Mesodermal cell (in vitro differentiated cells): Measurements from ENCODE around the gene RSRC1.
A peak's percentile ranks its signal among the peaks of the same experiment; 100 is the strongest.

Experiments used
- H3K27ac ChIP-seq: 2 replicates; pipeline ENCODE4 v1.7.0; 2013; ENCODE audit warnings: mild to moderate bottlenecking, low read depth, low read length, moderate library complexity; ENCODE audit not compliant: severe bottlenecking
- H3K36me3 ChIP-seq: 2 replicates; pipeline ENCODE4 v1.7.1; 2013; ENCODE audit warnings: mild to moderate bottlenecking, low read length, moderate library complexity; ENCODE audit not compliant: control insufficient read depth, insufficient read depth
- H3K4me1 ChIP-seq: one replicate; pipeline ENCODE4 v1.7.1; 2013; ENCODE audit warnings: mild to moderate bottlenecking, low read length; ENCODE audit not compliant: insufficient read depth, control insufficient read depth, poor library complexity, severe bottlenecking
- H3K4me3 ChIP-seq: 2 replicates; pipeline ENCODE4 v1.7.0; 2013; ENCODE audit warnings: low read length, control low read depth, mild to moderate bottlenecking; ENCODE audit not compliant: insufficient read depth, poor library complexity, severe bottlenecking; ENCODE audit errors: extremely low read depth
- H3K9me3 ChIP-seq: 2 replicates; pipeline ENCODE4 v1.7.1; 2013; ENCODE audit warnings: mild to moderate bottlenecking, low read length, moderate library complexity; ENCODE audit not compliant: control insufficient read depth
- WGBS, 2 experiments: methylation state at CpG; one replicate each; pipeline ENCODE4 v1.1.5; 2013; ENCODE audit warnings: missing lambda C conversion rate in 2 of 2; ENCODE audit not compliant: insufficient coverage in 2 of 2; 5-methylcytosine and 5-hydroxymethylcytosine counted together

RSRC1 gene

DNA sequence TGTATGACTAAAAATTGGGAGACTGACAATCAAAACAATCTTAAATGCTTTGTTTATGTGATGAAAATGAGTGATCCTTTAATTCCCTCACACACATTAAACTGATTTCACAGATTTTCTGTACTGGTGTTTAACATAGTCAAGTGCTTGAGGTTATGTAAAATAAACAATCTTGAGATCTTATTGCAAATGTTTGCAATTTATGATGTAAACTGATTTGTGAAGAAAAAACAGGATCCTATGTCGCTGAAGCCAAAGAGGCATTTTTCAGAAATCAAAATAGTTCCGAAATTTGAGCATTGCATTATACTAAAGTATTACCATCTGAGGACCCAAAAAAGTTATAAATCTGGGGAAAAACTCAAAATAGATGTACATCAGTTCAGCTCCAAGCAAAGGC is 16.4 kb upstream of the RSRC1 start:
- WGBS, 2 experiments = 80% methylated on average over 1 of the region's 2 CpGs; no CpG with 5 or more reads in 1 of the 2 experiments
- Histone ChIP-seq H3K36me3 (no peaks in the 10 kb centered on the region), H3K4me3 (no peak overlapping the region), H3K4me1 (no peaks in the 10 kb centered on the region), H3K9me3 (no peaks in the 10 kb centered on the region), H3K27ac (no peak overlapping the region)

DNA sequence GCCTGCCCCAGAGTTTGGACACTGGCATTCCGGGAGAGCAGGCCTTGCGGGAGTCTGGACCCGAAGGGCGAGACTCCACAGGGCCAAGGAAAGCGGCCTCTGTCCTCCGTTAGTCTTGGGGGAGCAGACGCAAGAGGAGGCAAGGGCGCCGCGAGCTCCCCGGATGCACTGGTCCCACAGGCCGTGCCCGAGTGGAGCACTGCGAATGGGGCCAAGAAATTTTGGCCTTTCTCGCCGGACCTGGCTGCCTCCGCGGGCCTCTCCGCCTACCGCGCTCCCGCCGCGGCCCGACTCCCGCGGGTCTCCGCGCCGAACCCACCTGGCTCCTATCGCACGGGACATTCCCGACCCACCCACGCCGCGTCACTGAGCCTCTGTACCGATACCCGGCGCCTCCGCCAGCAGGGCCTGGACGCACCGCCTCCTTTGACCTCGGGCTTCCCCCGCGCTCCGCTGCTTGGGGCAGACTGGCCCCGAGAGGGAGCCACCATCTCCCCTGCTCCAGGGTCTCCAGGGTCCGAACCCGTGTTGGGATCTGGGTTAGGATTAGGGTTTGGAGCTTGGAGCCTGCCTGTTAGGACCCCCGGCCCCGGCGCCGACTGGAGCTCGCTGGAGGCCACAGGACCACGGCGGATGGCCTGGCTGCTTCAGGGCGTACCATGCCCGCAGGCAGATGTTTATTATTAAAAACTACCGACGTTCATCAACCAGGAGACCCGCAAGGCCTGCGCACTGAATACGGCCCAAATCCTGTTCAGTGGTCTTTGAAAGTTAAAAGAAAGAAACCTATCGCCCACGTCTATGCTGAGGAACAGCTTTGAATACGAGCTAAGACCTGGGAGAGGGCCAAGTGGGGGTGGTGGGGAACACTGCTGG is 15.4 kb upstream of the RSRC1 start:
- Histone ChIP-seq H3K36me3 (no peaks in the 10 kb centered on the region), H3K9me3 (no peaks in the 10 kb centered on the region), H3K27ac (no peak overlapping the region), H3K4me1 (no peaks in the 10 kb centered on the region), H3K4me3 (peak overlapping the region; percentile 27)
- WGBS, 2 experiments = 4 to 5% methylated on average over 43 to 48 of the region's 66 CpGs

DNA sequence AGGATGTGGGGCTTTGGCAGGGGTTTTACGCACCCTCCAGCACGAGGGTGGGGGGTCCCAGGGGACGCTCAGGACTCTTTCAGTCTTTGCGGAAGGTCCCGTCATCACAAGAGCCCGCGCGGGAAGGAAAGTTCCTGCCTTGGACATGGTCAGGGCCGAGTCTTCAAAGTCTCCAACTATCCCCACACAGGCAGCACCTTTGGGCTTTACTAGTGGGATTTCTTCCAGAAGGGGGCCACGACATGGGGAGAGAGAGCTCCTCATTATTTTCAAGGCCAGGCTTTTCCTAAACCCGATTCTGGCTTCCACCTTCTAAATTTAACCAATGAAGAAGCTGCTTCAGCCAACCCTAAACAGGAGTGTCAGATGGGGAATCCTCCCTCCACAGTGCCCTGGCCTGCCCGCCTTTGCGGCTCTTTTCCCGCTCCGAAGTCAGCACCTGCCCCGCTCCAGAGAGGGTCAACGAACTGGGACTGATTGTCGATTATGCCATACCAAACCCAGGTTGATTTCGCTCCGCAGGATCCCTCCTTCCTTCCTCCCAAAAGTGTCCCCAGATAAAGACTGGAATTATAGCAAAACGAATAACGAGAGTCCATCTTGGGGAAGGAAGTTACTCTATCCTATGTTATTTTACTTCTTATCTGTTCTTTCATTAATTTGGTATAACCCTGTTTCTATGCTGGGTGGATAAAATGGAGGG is 14.6 kb upstream of the RSRC1 start:
- H3K4me3 ChIP-seq = no peak overlapping the region

DNA sequence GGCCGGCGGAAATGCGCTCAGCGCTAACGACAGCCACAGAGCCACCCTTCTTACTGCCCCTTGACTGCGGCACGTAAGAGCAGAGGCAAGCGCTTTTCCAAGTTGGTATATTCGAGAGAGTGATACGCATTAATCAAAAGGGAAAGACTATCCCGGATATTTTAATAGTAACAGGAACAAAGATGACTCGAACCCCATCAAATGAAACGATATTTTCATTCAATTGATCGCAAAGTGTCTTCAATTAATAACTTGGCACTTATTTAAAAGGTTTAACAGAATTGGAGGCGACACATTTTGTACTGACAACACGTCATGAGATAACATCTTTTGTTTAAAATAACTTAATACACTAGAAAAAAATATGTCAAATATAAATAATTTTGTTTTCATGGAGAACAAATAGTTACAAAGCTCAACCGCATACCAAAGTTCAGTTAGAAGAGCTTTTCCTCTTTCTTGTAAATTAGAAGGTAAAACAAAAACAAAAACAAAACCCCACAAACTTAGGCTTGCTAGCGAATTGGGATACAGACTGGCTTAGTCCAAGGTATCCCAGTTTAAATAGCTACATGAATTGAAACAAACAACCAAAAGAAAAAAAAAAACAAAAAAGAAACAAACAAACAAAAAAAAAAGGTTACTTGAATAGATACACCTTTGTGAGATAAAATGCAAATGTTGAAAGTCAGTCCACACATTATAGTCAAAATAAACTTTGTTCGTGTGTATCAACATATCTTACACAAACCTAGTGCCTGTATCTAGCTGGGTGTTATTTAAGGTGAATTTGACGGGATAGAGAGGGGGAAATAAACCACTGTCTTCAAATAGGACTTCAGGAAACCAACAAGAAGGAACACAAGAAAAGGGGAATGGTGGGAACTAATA is 13.8 kb upstream of the RSRC1 start:
- no peaks in the 10 kb centered on the region for H3K4me1 ChIP-seq
- no peaks in the 10 kb centered on the region for H3K9me3 ChIP-seq
- 0% methylated on average over 4 of the region's 20 CpGs for WGBS, 2 experiments
- H3K36me3 ChIP-seq = no peaks in the 10 kb centered on the region
- no peak overlapping the region for H3K27ac ChIP-seq
- H3K4me3 ChIP-seq = no peak overlapping the region

More for the DNA sequence above, 14.6 kb upstream of the RSRC1 start:
- no peaks in the 10 kb centered on the region for H3K9me3 ChIP-seq
- no peak overlapping the region for H3K27ac ChIP-seq
- no peaks in the 10 kb centered on the region for H3K4me1 ChIP-seq
- WGBS, 2 experiments = 2 to 3% methylated on average over 8 to 14 of the region's 22 CpGs
- no peaks in the 10 kb centered on the region for H3K36me3 ChIP-seq

GRCh38 chr3:158097081-158097592 is 12.8 kb upstream of the RSRC1 start:
- Histone ChIP-seq H3K9me3 (no peaks in the 10 kb centered on the region), H3K36me3 (no peaks in the 10 kb centered on the region), H3K4me1 (no peaks in the 10 kb centered on the region), H3K4me3 (peak overlapping the region; percentile 41), H3K27ac (no peak overlapping the region)
- 9 to 13% methylated on average over 6 of the region's 11 CpGs for WGBS, 2 experiments

DNA sequence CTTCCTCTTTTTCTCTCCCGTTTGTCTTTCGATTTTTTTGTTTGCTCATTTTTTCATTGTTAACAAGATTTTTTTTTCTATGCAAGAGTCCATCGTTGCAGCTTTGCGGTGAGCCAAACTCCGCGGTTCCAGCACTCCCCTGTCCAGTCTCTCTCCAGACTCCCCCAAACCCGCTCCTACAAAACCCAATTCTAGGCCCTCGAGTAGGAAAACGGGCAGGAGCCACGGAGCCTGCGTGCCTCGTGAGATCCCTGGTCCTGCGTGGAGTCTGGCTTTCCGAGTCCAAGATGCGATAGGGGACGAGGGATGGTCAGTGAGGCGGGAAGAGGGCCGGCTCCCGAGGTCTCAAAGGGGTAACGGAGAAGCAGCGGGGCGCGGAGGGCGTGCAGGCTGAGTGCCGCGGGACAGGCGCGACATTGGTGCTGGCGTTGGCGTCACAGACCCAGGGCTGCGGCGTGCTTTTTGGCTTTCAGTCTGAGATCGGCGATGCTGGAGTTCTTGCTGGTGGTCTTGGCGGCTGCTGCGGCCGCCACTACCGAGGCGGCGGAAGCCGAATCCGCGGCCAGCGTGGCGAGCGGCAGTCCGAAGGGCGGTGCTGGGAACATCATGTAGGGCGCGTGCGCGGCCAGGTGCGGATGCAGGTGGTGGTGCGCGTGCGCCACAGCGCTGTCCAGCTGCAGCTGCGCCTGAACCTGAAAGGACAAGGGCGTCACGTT is 12.1 kb upstream of the RSRC1 start:
- no peaks in the 10 kb centered on the region for H3K36me3 ChIP-seq
- H3K27ac ChIP-seq = no peak overlapping the region
- H3K4me3 ChIP-seq = peak overlapping the region; percentile 41
- H3K4me1 ChIP-seq = no peaks in the 10 kb centered on the region
- WGBS, 2 experiments = 0% methylated on average over 41 to 45 of the region's 60 CpGs
- no peaks in the 10 kb centered on the region for H3K9me3 ChIP-seq

GRCh38 chr3:158098309-158098639 is 11.6 kb upstream of the RSRC1 start:
- H3K4me3 ChIP-seq = peak overlapping the region; percentile 41
- H3K4me1 ChIP-seq = no peaks in the 10 kb centered on the region
- no peaks in the 10 kb centered on the region for H3K36me3 ChIP-seq
- WGBS, 2 experiments = 0 to 4% methylated on average over 4 of the region's 10 CpGs
- H3K9me3 ChIP-seq = no peaks in the 10 kb centered on the region
- no peak overlapping the region for H3K27ac ChIP-seq

DNA sequence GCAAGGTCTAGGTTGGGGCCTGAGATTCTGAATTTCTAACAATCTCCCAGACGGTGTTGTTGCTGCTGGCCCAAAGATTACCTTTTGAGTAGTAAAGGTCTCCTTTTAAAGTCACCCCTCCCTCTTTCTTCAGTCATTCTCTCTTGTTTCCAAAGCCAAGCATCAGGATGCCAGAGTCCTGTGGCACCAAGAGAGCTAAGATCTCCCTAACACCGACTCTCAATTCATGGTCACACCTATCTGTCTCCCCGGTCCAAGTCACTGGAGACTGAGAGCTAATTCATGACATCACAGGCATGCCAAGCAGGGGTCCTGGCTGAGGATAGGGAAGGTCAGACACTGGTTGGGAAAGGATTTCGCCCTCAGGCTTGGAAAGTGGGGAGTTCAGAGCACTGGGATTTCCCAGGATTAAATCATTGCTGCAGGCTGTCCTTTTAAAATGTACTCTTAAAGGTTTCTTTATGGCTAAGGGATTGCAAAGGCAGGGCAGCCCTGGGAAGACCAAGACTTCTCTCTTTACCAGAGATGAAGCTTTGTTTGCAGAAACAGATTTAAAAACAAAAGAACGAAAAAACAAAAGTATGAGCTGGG is 11.0 kb upstream of the RSRC1 start:
- H3K36me3 ChIP-seq = no peaks in the 10 kb centered on the region
- H3K9me3 ChIP-seq = no peaks in the 10 kb centered on the region
- no peak overlapping the region for H3K27ac ChIP-seq
- 0 to 18% methylated on average over 3 of the region's 5 CpGs for WGBS, 2 experiments
- H3K4me1 ChIP-seq = no peaks in the 10 kb centered on the region
- H3K4me3 ChIP-seq = no peak overlapping the region

GRCh38 chr3:158100681-158101080 is 9.2 kb upstream of the RSRC1 start:
- no peaks in the 10 kb centered on the region for H3K9me3 ChIP-seq
- no peak overlapping the region for H3K4me3 ChIP-seq
- peaks cover 5% of the 10 kb centered on the region for H3K4me1 ChIP-seq
- H3K36me3 ChIP-seq = no peaks in the 10 kb centered on the region
- no peak overlapping the region for H3K27ac ChIP-seq
- whole genome bisulfite sequencing, 2 experiments = no CpG with 5 or more reads among the region's 2 CpGs
